Adrenal gland (tissue), 12 donors: ENCODE measurements around the gene CRYGN. TPM values are rescaled to one million over a fixed set of nuclear protein-coding genes. Genes with fewer than 3 reads are reported as not detected.

ENCODE experiments used
- DNase-seq, 7 donors: peaks; one replicate each; pipeline ENCODE4 v3.0.0-alpha.2; 2019 to 2020
- H3K27ac ChIP-seq, 5 donors: fragments of 200-600 bp; sonication (generic) in 4 of 5; 1 replicate in 3 of 5; 2 replicates in 2 of 5; pipeline versions ENCODE4 v1.5.1 to v1.8.0; 2016 to 2020; ENCODE audit warnings: mild to moderate bottlenecking in 1 of 5
- H3K27me3 ChIP-seq: fragments of 200-600 bp; 2 replicates; pipeline ENCODE4 v1.8.0; 2021
- H3K36me3 ChIP-seq, 2 donors: fragments of 200-600 bp; replicated peaks in 1 of 2; 1 replicate in 1 of 2; 2 replicates in 1 of 2; pipeline versions ENCODE4 v1.5.1 to v1.8.0; 2018 to 2022
- H3K4me1 ChIP-seq, 2 donors: fragments of 200-600 bp; replicated peaks in 1 of 2; 1 replicate in 1 of 2; 2 replicates in 1 of 2; pipeline versions ENCODE4 v1.5.1 to v1.8.0; 2018 to 2021
- H3K4me3 ChIP-seq, 4 donors: fragments of 200-600 bp; sonication (generic) in 3 of 4; one replicate each; pipeline ENCODE4 v1.5.1; 2016 to 2018
- H3K9me3 ChIP-seq, 3 donors: fragments of 200-600 bp; sonication (generic) in 1 of 3; replicated peaks in 1 of 3; 1 replicate in 2 of 3; 2 replicates in 1 of 3; pipeline versions ENCODE4 v1.5.1 to v1.8.0; 2016 to 2021
- POLR2A ChIP-seq, 2 donors: fragments of 450-650 bp; IDR thresholded peaks; one replicate each; pipeline ENCODE4 v1.6.1; 2017; ENCODE audit warnings: antibody characterized with exemption in 2 of 2, mild to moderate bottlenecking in 2 of 2, moderate library complexity in 1 of 2
- WGBS, 4 donors: extraction: QIAGEN DNeasy Blood & Tissue Kit in 2 of 4; methylation state at CpG; one replicate each; pipeline versions ENCODE4 v1.1.5 to v1.1.7; 2013 to 2017; 5-methylcytosine and 5-hydroxymethylcytosine counted together
- intact Hi-C, 2 donors: fragments of 100-400 bp; cut with DNase I; formaldehyde crosslinking; loops; one replicate each; pipeline versions ENCODE4 v1.14.1 to v1.15.0; 2022 to 2023
- polyA plus RNA-seq, 3 donors: library from polyadenylated mRNA; stranded (reverse); fragments of 200-250 nt in 2 of 3; fragments of 350-450 nt in 1 of 3; fragmentation: Illumina TruSeq in 1 of 3; extraction: RNeasy Lipid Tissue Mini Kit (QIAGEN cat#74804) in 1 of 3; gene quantifications; one replicate each; pipeline ENCODE4 v1.2.3, GENCODE V29; 2013 to 2014
- total RNA-seq, 9 donors: library from RNA; depleted of rRNA in 4 of 9; stranded (reverse); fragments of >200 nt in 4 of 9; fragments of 120-200 nt in 1 of 9; fragmentation: NEBNext Ultra II Directional in 1 of 9; extraction: Animal tissue kit (Norgen Biotek cat#: 25700) in 1 of 9; gene quantifications; one replicate each; pipeline versions ENCODE4 v1.1.0 to v1.2.4, GENCODE V29; 2013 to 2023
- TF ChIP-seq, protein P1 (sequence below), 6 experiments: fragments of 450-650 bp in 4 of 6; fragments of 200-600 bp in 2 of 6; sonication (generic) in 1 of 6; IDR thresholded peaks; 1 replicate in 5 of 6; 2 replicates in 1 of 6; pipeline versions ENCODE4 v1.5.1 to v1.8.0; 2016 to 2021; ENCODE audit warnings: antibody characterized with exemption in 6 of 6, mild to moderate bottlenecking in 2 of 6, moderate library complexity in 1 of 6
- donor health status: healthy with polysubstance abuse.
- donor health status: Bipolar disorder and iron deficiency.
- donor health status: DM: yes; HTN: yes; CAD: no.
- donor health status: DM: no; HTN: no; CAD: no.
- donor health status: DM: no; HTN: no; CAD: no.
- donor health status: DM: yes; HTN: yes; CAD: no.

The CRYGN gene
- total and polyA plus RNA-seq, 12 donors: 0.11 to 0.88 (median 0.49) TPM; not detected in 6

DNA sequence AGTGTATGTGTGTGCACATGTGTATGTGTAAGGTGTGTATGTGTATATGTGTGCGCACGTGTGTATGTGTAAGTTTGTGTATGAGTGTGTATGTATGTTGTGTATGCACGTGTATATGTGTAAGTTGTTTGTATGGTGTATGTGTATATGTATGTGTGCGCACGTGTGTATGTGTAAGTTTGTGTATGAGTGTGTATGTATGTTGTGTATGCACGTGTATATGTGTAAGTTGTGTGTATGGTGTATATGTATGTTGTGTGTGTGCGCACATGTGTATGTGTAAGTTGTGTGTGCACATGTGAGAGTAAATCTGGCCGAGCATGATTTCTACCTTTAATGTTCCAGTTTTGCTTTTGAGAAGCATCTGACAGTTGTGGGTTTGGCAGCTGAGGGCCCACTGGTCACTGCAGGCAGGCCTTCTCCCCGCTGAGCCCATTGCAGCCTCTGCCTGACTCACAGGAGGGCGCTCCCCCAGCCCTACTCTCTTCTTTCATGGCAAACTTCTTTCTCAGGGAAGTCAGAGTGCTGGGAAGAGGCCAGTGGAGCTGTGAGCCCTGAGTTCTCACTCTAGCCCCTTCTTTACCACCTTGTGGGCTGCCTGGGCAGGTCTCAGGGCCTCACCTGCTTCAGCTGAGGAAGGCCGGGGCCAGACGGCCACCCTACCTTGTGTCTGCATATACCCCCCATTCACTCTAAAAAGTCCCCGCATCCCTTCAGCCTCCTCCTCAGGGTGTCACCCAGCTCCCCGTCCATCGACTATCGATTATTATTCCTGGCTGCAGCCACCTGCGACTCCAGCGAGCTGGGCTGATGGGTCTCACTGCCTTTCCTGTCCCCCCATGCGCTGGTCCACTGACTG, 41.3 kb downstream of the CRYGN start:
- 87 to 90% (median 89%) methylated on average over 18 to 19 of the region's 19 CpGs for WGBS, 4 donors
- H3K4me3 ChIP-seq: no peak overlapping the region
- no peaks in the 10 kb centered on the region for H3K36me3 ChIP-seq
- no peak for DNase-seq
- TF ChIP-seq, protein P1, sequence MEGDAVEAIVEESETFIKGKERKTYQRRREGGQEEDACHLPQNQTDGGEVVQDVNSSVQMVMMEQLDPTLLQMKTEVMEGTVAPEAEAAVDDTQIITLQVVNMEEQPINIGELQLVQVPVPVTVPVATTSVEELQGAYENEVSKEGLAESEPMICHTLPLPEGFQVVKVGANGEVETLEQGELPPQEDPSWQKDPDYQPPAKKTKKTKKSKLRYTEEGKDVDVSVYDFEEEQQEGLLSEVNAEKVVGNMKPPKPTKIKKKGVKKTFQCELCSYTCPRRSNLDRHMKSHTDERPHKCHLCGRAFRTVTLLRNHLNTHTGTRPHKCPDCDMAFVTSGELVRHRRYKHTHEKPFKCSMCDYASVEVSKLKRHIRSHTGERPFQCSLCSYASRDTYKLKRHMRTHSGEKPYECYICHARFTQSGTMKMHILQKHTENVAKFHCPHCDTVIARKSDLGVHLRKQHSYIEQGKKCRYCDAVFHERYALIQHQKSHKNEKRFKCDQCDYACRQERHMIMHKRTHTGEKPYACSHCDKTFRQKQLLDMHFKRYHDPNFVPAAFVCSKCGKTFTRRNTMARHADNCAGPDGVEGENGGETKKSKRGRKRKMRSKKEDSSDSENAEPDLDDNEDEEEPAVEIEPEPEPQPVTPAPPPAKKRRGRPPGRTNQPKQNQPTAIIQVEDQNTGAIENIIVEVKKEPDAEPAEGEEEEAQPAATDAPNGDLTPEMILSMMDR (IDR thresholded peaks at IDR 0.05): no peak
- TF ChIP-seq POLR2A (IDR thresholded peaks at IDR 0.05): no peak
- no peaks in the 10 kb centered on the region for H3K9me3 ChIP-seq
- no peaks in the 10 kb centered on the region for H3K4me1 ChIP-seq
- no peak overlapping the region for H3K27ac ChIP-seq
- no peaks in the 10 kb centered on the region for H3K27me3 ChIP-seq
- intact Hi-C loops: no loop called here

DNA sequence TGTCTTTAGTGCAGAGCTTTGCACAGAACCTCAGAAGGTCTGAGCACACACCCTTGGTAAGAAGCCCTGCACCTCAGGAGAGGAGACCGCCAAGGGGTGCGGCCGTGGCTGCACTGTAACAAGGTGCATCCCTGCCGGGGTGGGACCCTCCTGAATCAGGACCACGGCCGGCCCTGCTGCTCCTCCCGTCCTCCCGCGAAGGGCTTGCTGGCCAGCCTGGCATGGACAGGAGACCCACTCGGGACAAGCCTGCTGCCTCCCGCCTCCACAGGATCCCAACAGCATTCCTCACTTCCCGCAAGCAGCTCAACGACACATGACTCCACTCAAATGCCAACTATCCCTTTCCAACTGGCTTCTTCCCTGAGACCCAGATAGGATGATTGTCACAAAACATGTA, 42.9 kb downstream of the CRYGN start:
- Histone ChIP-seq H3K9me3 (no peaks in the 10 kb centered on the region), H3K27me3 (no peaks in the 10 kb centered on the region), H3K4me1 (no peaks in the 10 kb centered on the region), H3K4me3 (no peak overlapping the region), H3K36me3 (no peaks in the 10 kb centered on the region), H3K27ac (no peak overlapping the region)
- intact Hi-C loops: no loop called here
- no peak for DNase-seq
- no peak for TF ChIP-seq POLR2A (IDR thresholded peaks at IDR 0.05)
- TF ChIP-seq, protein P1 (IDR thresholded peaks at IDR 0.05): no peak
- 80 to 94% (median 89%) methylated on average over 9 to 13 of the region's 13 CpGs for WGBS, 4 donors

DNA sequence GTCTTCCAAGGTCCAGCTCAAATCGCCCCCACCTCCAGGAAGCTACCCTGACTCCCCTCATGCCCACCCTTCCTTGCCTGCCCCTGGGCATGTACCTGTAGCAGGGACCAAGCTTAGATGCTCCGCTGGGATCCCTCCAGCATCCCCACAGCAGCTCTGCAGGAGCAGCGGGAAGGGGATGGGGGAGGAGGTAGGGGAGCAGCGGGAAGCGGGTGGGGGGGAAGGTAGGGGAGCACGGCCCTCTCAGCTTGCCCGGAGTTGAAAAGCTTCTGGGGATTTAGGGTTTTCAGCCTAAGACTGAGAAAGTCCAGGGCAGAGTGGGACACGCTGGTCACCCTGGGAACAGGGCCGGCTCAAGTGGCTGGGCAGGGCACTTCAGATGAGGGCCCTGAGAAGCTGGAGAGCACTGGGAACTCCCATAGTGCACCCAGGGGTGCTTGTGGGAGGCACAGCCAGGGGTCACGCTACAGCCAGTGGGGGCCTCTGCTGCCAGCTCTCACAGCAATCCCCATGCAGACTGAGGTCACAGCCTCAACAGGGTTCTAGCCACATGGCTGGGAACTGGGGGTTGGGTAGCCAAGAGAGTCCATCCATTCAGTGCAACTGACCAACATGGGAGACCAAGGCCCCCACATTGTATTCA, 43.5 kb downstream of the CRYGN start:
- Histone ChIP-seq H3K4me3 (no peak overlapping the region), H3K27ac (no peak overlapping the region), H3K27me3 (no peaks in the 10 kb centered on the region), H3K36me3 (no peaks in the 10 kb centered on the region), H3K4me1 (no peaks in the 10 kb centered on the region), H3K9me3 (no peaks in the 10 kb centered on the region)
- no peak for TF ChIP-seq POLR2A (IDR thresholded peaks at IDR 0.05)
- TF ChIP-seq, protein P1 (IDR thresholded peaks at IDR 0.05): no peak
- no peak for DNase-seq
- intact Hi-C loops: no loop called here
- WGBS, 4 donors: 76 to 94% (median 90%) methylated on average over 5 to 10 of the region's 10 CpGs

DNA sequence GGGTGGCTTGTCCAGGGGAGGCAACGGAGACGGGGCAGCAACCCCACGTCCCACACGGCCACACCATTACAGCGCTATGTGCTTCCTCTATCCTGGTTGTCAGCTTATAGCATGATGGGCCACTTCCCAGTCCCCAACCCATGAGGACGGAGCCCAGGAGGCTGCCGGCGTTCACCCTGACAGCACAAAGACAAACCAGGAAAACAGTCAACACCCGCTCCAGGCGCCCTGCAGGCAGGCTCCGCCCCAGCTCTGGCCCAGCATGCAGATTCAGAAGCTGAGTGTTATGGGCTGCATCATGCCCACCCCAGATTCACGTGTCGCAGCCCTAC, 44.9 kb downstream of the CRYGN start:
- no peak overlapping the region for H3K4me3 ChIP-seq
- no peaks in the 10 kb centered on the region for H3K4me1 ChIP-seq
- TF ChIP-seq POLR2A (IDR thresholded peaks at IDR 0.05): no peak
- TF ChIP-seq, protein P1 (IDR thresholded peaks at IDR 0.05): no peak
- H3K27ac ChIP-seq: no peak overlapping the region
- 85 to 91% (median 87%) methylated on average over 11 to 13 of the region's 13 CpGs for WGBS, 4 donors
- no peak for DNase-seq
- no peaks in the 10 kb centered on the region for H3K36me3 ChIP-seq
- no peaks in the 10 kb centered on the region for H3K9me3 ChIP-seq
- no peaks in the 10 kb centered on the region for H3K27me3 ChIP-seq
- intact Hi-C loops: no loop called here
